Non-pigmented ciliary epithelial cell (primary cell): ENCODE results near the gene MRPL11.
"Not testable (repeated sequence)": the region's sequence is repeated elsewhere in the genome, so short reads cannot be mapped to it uniquely, and the experiment has no call there.

Experiments
- DNase-seq: peaks from one replicate; pipeline ENCODE4 v3.0.0-alpha.2; 2010; ENCODE audit warnings: low read depth

The MRPL11 gene

GRCh38 chr11:66431287-66431686, 7.4 kb downstream of the MRPL11 start:
- not testable (repeated sequence) for DNase-seq

DNA sequence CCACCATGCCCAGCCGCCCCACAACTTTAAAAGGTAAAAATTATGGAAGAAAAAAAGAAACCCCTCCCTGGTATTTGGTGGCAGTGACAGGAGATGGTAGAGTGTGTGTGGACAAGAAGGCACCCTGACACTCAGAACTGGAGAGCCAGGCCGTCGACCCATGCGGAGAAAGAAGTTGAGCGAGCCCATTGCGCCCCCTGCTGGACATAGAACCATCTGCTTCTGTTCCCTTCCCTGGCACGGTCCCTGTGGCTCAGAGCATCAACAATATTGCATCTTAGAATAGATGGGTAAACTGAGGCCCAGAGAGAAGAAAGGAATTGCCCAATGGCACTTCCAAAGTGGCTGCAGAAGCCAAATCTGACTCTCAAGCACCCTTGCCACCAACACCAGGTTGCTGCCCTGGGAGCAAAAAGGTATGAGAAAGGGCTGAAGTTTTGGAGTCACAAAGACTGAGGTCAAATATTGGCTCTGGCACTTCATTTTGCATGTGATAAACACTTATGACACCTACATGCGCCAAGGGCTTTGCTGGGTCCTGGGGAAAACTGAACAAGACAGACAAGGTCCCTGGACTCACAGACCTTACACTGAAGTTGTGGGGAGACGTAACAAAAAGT, 8.6 kb downstream of the MRPL11 start:
- no peak for DNase-seq

GRCh38 chr11:66428933-66429332, 9.7 kb downstream of the MRPL11 start:
- DNase-seq, result no peak

DNA sequence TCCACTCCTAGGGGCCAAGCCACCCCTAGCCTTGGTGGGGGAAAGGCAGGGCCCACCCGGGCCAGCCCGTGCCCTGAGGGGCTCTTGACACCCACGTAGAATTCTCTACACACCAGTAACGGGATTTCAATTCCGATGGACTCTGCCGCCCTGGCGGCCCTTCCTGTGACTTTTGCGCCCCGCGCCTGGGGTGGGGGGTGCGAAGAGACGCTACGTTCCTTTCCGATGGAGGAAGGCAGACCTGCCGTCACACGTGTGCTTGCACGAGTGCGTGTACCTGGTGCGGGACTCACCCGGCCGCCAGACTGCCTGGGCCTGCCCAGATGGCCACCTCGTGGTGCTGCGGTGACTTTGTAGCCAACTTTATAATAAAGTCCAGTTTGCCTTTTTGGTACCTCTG, 12.3 kb downstream of the MRPL11 start:
- DNase-seq, result no peak

DNA sequence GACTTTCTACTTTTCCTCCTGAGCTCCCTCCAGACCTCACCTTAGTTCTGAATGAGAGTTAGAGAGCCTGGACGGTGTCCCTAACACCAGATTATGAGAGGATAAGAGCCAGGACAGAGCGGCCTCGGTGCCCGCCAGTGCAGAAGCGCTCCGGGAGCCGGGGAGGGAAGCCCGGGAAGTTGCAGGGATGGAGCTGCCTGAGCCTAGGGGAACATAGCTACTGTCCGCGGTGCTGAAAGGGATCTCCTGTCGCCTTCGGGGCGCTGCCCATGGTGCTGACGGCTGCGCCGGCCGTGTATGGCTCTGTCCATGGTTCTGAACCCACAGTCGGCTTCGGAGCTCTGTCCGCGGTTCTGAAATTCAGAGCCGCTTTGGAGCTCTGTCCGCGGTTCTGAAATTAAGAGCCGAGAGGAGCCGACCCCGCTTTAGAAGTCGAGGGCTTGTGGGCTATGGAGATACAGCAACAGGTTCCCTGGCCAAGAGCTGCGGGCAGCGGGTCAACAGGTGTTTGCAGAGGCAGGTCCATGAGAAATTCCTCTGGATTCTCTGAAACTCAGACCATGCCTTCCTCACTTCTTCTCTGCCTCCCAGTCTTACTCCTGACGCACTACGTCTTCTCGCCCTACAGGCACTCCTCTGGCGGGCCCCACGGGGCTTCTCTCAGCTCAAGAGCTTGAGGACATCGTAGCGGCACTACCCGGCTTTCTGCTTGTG, 17.0 kb downstream of the MRPL11 start:
- DNase-seq, result peak; percentile 28

- DNase-seq, result no peak
These were observed 17.8 kb downstream of the MRPL11 start, which contains the start of gene NPAS4 for GRCh38 chr11:66420671-66421476. NPAS4 (plus strand) TSS chr11:66421035; CDS start chr11:66421180, 145 bp downstream.

DNA sequence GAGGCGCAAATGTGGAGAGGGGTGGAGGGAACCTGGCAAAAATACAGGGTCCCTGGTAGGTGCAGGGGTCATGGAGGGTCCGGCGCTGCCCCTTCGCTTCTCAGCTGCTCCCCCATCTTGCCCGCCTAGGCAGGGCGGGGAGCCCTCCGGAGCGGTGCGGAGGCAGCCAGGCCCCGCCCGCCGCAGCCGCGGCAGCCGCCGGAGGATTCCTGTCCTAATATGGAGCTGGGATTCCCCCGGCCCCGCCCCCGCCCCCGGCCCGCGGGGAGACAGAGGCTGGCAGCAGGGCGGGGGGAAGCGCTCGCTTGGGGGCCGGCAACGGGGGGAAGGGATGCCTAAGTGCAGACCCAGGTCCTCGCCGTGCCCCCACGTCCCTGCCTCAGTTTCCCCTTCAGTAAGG, 18.8 kb downstream of the MRPL11 start:
- DNase-seq, result no peak

DNA sequence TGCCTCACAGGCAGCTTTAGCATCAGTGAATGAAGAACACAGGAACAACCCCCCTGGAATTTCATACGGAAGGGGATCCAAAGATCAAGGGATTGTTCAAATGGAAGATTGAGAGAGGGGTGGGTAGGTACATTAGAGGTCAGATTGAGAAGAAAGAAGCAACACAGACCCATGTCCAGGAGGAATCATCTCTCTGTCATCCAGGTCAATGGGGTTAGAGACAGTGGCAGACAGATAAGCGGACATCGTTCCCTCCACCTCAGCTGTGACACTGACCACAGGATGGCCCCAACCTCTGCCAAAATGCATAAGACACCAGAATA, 19.7 kb downstream of the MRPL11 start:
- no peak for DNase-seq

- DNase-seq, result peak; percentile 80
These were observed 20.3 kb downstream of the MRPL11 start for GRCh38 chr11:66418168-66418985.

DNA sequence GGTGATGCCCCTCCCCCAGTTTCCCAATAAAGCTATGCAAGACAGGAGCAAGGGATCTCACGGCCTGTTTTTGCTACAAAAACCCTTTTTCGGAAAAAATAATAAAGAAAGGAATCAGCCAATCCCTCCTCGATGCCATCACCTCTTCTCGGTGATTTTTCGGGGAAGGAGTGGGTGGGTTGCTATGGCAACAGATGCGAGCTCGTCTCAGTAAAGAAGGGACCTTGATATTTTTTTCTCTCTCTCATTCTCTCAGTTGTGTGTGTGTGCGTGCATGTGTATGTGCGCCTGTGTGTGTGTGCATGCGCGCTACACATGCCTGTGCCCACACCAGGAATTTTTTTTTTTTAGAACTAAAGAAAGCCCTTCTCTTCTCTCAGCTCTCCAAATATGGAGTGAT, 21.6 kb downstream of the MRPL11 start:
- no peak for DNase-seq

DNA sequence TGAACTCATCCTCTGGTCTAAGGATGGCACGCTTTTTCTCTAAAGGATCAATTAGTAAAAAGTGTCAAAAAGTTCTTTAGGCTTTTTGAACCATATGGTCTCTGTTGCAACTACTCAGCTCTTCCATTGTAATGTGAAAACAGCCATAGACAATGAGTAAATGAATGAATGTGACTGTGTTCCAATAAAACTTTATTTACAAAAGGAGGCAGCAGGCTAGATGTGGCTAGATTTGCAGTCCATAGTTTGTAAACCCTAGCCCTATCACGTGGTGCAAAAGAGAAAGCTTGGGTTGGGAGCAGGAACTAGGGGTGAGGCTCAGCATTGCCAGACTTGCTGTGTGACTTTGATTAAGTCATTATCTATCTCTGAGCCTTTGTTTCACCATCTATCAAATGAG, 23.2 kb downstream of the MRPL11 start:
- DNase-seq, result no peak

- no peak for DNase-seq
These were observed 24.3 kb downstream of the MRPL11 start for GRCh38 chr11:66414120-66414934.

DNA sequence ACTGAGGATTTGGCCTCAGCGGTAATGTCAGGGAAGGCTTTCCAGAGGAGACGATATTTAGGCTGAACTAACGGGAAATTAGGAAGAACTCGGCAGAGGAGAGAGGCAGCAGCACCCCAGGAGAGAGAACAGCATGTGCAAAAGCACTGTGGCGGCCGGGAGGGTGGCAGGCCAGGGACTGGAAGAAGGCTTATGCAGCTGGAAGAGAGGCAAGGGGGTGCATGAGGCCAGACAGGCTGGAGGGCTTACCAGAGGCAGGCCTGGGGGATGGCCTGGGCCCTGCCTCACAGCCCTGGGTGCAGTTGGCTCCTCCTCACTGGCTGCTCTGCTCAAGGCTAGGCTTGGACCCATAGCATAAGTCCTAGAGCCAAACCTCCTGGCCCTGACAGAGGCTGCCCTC, 25.5 kb downstream of the MRPL11 start:
- DNase-seq, result no peak

DNA sequence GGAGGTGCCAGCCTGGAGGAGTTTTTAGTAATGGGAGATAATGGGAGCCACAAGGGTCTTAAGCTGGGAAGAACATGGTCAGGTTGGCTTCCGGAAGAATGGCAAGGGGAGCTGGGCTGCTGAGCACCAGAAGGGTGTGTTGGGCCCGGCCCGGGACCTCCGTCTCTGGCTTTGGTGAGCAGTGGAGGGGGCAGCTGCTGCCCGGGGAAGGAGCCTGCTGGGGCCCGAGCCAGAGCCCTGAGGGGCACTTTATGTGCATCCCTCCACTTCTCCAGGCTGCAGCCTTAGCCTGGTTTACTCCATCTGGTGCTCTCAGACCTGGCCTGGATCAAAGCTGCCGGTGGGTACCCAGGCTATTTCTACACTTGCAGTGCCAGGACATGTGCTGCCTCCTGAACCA, 26.5 kb downstream of the MRPL11 start:
- DNase-seq, result no peak

GRCh38 chr11:66411323-66411722, 27.3 kb downstream of the MRPL11 start:
- no peak for DNase-seq

GRCh38 chr11:66410191-66410590, 28.5 kb downstream of the MRPL11 start:
- DNase-seq, result no peak

DNA sequence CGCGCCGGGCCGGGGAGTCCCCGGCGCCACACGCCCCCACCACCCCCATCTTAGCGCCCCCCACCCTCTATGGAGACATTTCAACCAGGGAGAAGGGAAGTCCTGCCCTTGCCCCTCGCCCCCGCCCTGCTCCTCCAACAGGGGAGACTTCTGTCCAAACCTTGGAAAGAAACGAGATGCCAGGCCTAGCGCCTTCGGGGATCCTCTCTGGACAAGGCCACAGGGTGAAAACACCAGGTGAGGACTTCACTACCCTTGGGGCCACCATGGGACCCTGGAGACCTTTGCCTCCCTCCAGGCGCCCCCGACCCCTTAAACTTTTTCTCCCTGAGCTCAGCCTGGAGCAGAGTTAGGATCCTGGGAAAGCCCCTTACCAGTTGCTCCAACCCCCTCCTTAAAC, 29.4 kb downstream of the MRPL11 start:
- DNase-seq, result no peak

- peak; percentile 43 for DNase-seq
These were observed 30.0 kb downstream of the MRPL11 start for GRCh38 chr11:66408488-66409214.

- no peak for DNase-seq
These were observed 31.0 kb downstream of the MRPL11 start for GRCh38 chr11:66407651-66408050.

GRCh38 chr11:66393954-66394353, 44.7 kb downstream of the MRPL11 start:
- DNase-seq, result no peak

GRCh38 chr11:66391322-66391721, 47.3 kb downstream of the MRPL11 start:
- no peak for DNase-seq
